Endodermal cell (in vitro differentiated cells): Measurements from ENCODE around the gene ZIC4. TPM values are rescaled to one million over a fixed set of nuclear protein-coding genes. Genes with fewer than 3 reads are reported as not detected.
A peak's percentile ranks its signal among the peaks of the same experiment; 100 is the strongest.

Experiments used
- DNase-seq: peaks from one replicate; pipeline ENCODE4 v3.0.0-alpha.2; 2017
- H3K27ac ChIP-seq: 2 replicates; pipeline ENCODE4 v1.5.1; 2013; ENCODE audit warnings: mild to moderate bottlenecking, low read depth, low read length, moderate library complexity
- H3K27me3 ChIP-seq: 2 replicates; pipeline ENCODE4 v1.6.1; 2013; ENCODE audit warnings: mild to moderate bottlenecking, low read length, moderate library complexity; ENCODE audit not compliant: insufficient read depth, control insufficient read depth, poor library complexity, severe bottlenecking
- H3K36me3 ChIP-seq: 2 replicates; pipeline ENCODE4 v1.7.0; 2013; ENCODE audit warnings: mild to moderate bottlenecking, low read length, moderate library complexity; ENCODE audit not compliant: control insufficient read depth, insufficient read depth
- H3K4me1 ChIP-seq: one replicate; pipeline ENCODE4 v1.7.0; 2013; ENCODE audit warnings: low read length; ENCODE audit not compliant: control insufficient read depth, insufficient read depth
- H3K4me3 ChIP-seq: 2 replicates; pipeline ENCODE4 v1.5.1; 2013; ENCODE audit warnings: mild to moderate bottlenecking, low read length, moderate library complexity
- H3K9ac ChIP-seq: 2 replicates; pipeline ENCODE4 v1.6.1; 2013; ENCODE audit warnings: mild to moderate bottlenecking, low read length, moderate library complexity; ENCODE audit not compliant: poor library complexity, severe bottlenecking; ENCODE audit errors: extremely low read depth
- H3K9me3 ChIP-seq: 2 replicates; pipeline ENCODE4 v1.6.1; 2013; ENCODE audit warnings: mild to moderate bottlenecking, low read length, moderate library complexity; ENCODE audit not compliant: control insufficient read depth
- H3K27ac Mint-ChIP-seq: 2 replicates; pipeline ENCODE4 v1.8.0; 2020; ENCODE audit warnings: mixed read lengths
- H3K27me3 Mint-ChIP-seq: 2 replicates; pipeline ENCODE4 v1.8.0; 2021; ENCODE audit warnings: mild to moderate bottlenecking, mixed read lengths; ENCODE audit not compliant: insufficient read depth
- H3K36me3 Mint-ChIP-seq: 2 replicates; pipeline ENCODE4 v1.8.0; 2020; ENCODE audit warnings: low read depth, mixed read lengths
- H3K4me1 Mint-ChIP-seq: 2 replicates; pipeline ENCODE4 v1.8.0; 2020; ENCODE audit warnings: mixed read lengths
- H3K4me3 Mint-ChIP-seq: 2 replicates; pipeline ENCODE4 v1.8.0; 2020; ENCODE audit warnings: mild to moderate bottlenecking, moderate library complexity, mixed read lengths
- H3K9me3 Mint-ChIP-seq: 2 replicates; pipeline ENCODE4 v1.8.0; 2020; ENCODE audit warnings: mild to moderate bottlenecking, mixed read lengths
- CTCF ChIP-seq: fragments of 200-600 bp; sonication (generic); conservative IDR thresholded peaks from 2 replicates; pipeline ENCODE4 v1.5.0; 2021; ENCODE audit warnings: antibody characterized with exemption, mild to moderate bottlenecking
- WGBS, 2 experiments: methylation state at CpG; one replicate each; pipeline versions ENCODE4 v1.1.5 to v1.1.7; 2013; ENCODE audit warnings: missing lambda C conversion rate in 2 of 2, mixed read lengths in 1 of 2; ENCODE audit not compliant: insufficient coverage in 1 of 2, insufficient read length in 1 of 2; 5-methylcytosine and 5-hydroxymethylcytosine counted together
- total RNA-seq, 2 donors: library from RNA; stranded (reverse); fragmentation: NEBNext Ultra II Directional in 1 of 2; extraction: Animal tissue kit (Norgen Biotek cat#: 25700) in 1 of 2; gene quantifications; 2 replicates in 1 of 2; 3 replicates in 1 of 2; pipeline ENCODE4 v1.2.1, GENCODE V29; 2021

ZIC4 gene
- total RNA-seq, 2 donors from 2014 or later, result not detected

DNA sequence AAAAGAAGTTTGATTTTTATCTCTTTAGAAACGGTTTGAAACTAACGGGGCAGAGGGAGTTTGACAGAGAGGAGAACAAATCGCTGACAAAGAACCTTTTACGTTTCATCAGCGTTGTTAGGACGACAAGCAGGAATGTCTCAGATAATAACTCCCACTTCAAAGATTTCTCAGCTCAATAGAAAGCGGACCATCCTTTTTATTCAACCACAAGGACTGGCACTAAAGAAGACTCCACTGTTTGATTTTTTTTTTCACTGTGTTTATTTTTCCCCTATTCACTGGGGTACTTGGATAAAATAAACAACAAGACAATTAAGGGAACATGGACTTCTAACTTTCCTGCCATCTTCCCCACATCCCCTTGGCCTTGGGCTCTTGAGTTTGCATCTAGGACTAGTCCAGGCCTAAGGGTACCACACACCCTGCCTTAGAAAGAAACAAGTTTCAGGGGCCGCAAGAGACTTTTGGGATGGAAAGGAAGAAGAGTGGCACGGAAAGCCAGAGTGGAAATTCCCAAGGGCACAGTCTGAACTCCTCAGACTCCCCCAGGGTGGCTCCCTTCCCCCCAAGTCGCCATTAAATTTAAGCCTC lies 19.0 kb downstream of the ZIC4 start:
- no peak for DNase-seq
- Histone ChIP-seq H3K9ac (no peak overlapping the region), H3K9me3 (no peaks in the 10 kb centered on the region), H3K4me1 (no peaks in the 10 kb centered on the region), H3K4me3 (no peak overlapping the region), H3K36me3 (no peaks in the 10 kb centered on the region), H3K27me3 (peaks cover 100% of the 10 kb centered on the region), H3K27ac (peak overlapping the region; percentile 99)
- WGBS, 2 experiments, result 5 to 18% methylated on average over 5 to 10 of the region's 10 CpGs
- no peak overlapping the region for H3K27ac Mint-ChIP-seq
- peaks cover 100% of the 10 kb centered on the region for H3K27me3 Mint-ChIP-seq
- H3K36me3 Mint-ChIP-seq, result no peaks in the 10 kb centered on the region
- no peak for TF ChIP-seq CTCF
- no peaks in the 10 kb centered on the region for H3K9me3 Mint-ChIP-seq
- H3K4me1 Mint-ChIP-seq, result peaks cover 15% of the 10 kb centered on the region
- H3K4me3 Mint-ChIP-seq, result no peak overlapping the region

DNA sequence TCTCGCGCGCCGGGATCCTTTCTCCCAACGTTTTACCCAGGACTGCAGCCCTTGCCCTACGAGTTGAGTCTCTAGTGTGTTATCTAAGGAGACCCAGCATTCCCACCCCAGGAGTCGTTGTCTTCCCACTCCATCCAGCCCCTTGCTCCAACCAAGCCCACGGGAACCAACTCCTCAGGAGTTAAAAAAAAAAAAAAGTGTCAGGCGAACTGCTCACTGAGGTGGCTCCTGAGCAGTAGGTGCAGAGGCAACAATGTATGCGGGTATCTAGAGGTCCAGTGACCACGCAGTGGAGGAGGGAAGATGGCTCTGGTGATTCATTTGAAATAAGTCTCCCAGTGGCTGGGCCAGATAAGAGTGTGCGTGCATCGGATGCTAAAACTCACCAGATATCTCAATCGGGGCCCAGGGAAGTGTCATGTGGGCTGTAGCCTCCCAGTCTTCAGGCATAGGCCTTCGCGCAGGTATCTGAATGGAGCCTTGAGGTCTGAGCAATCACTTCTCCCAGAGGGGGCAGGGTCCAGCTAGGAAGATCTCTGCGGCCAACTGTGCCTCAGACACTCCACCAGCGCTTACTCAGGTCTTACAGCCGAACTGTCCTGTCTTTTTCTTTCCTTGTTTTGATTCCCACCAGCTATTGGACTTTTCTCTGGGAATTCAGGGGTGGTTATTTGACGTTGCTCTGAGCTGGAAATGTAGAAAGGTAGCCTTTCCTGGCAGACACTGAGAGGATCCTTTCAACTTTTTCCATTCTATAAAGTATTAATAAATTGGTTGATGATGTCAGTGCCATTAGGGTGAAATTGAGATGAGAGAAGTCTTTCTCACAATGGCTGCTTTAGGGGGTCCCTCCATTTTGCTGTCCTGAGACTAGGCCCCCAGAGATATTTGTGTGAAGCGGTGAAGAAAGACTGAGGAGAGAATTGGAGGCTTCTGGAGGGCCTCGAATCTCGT lies 21.0 kb downstream of the ZIC4 start:
- H3K9me3 Mint-ChIP-seq, result no peaks in the 10 kb centered on the region
- no peak overlapping the region for H3K9ac ChIP-seq
- no peak overlapping the region for H3K4me3 ChIP-seq
- peak; percentile 22 for TF ChIP-seq CTCF
- no peaks in the 10 kb centered on the region for H3K36me3 Mint-ChIP-seq
- H3K4me1 Mint-ChIP-seq, result peaks cover 15% of the 10 kb centered on the region
- no peak overlapping the region for H3K27ac Mint-ChIP-seq
- peak; percentile 58 for DNase-seq
- no peaks in the 10 kb centered on the region for H3K9me3 ChIP-seq
- WGBS, 2 experiments, result 41 to 47% methylated on average over 12 to 22 of the region's 23 CpGs
- no peaks in the 10 kb centered on the region for H3K36me3 ChIP-seq
- peaks cover 100% of the 10 kb centered on the region for H3K27me3 ChIP-seq
- H3K4me3 Mint-ChIP-seq, result no peak overlapping the region
- H3K27ac ChIP-seq, result no peak overlapping the region
- H3K4me1 ChIP-seq, result no peaks in the 10 kb centered on the region
- peaks cover 99% of the 10 kb centered on the region for H3K27me3 Mint-ChIP-seq

DNA sequence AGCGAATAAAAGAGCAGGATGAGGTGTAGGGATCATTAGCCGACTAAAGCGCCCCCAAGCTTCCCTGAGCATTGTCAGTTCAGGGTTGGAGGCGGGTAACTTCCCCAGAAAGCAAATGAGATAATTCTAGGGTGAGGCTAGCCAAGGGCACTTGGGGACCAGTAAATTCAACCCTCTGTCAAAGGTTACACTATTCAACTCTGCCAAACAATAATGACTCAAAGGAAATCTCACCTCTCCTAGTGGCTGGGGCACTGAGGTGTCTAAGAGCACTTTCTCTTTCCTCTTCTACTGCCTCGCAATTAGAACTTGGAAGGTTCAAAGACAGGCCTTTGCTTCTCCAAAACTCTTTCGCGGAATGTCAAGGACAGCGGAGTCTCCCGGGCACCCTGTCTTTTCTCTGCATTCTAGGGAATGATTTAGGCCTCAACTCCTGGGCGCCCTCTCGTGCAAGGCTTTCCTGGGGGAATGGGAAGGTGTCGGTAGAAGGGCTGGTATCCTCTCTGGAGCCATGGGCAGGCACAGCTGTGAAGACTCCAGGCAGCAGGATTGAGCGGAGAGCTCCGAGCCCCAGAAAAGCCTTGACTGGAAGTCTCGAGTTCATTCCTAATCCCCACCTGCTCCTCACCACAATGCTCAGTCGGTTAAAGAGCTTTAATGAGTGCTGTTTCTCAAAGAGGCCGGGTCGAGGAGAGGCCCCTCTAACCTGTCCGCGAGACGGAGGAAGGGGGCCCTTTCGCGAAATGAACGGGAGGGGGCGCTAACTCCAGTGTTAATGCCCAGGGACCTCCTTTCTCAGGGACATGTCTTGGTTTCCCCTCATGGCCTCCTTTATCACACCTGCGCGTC lies 21.9 kb downstream of the ZIC4 start:
- peak; percentile 86 for TF ChIP-seq CTCF
- Histone ChIP-seq H3K27ac (peak overlapping the region; percentile 9), H3K4me1 (no peaks in the 10 kb centered on the region), H3K9ac (no peak overlapping the region), H3K27me3 (peaks cover 100% of the 10 kb centered on the region), H3K4me3 (no peak overlapping the region), H3K9me3 (no peaks in the 10 kb centered on the region), H3K36me3 (no peaks in the 10 kb centered on the region)
- peak; percentile 95 for DNase-seq
- no peaks in the 10 kb centered on the region for H3K36me3 Mint-ChIP-seq
- H3K4me3 Mint-ChIP-seq, result no peak overlapping the region
- no peak overlapping the region for H3K27ac Mint-ChIP-seq
- WGBS, 2 experiments, result 29 to 57% methylated on average over 22 to 27 of the region's 27 CpGs
- H3K9me3 Mint-ChIP-seq, result no peaks in the 10 kb centered on the region
- peaks cover 99% of the 10 kb centered on the region for H3K27me3 Mint-ChIP-seq
- H3K4me1 Mint-ChIP-seq, result peaks cover 17% of the 10 kb centered on the region
